ENCODE results near the gene NUDT12. TPM values are rescaled to one million over a fixed set of nuclear protein-coding genes. Genes with fewer than 3 reads are reported as not detected.

The NUDT12 gene
- 5.3 and 5.9 TPM in 2 replicates for total RNA-seq

GRCh38 chr5:103562453-103563157 is at the start of gene NUDT12:
Gene NUDT12 (minus strand): TSS chr5:103562789. CDS start chr5:103560248, 2,541 bp downstream.

